H9 (cell line): Measurements from ENCODE around the gene LY6G5C. TPM values are rescaled to one million over a fixed set of nuclear protein-coding genes. Genes with fewer than 3 reads are reported as not detected.

Source experiments
- DNase-seq: peaks from one replicate; pipeline ENCODE4 v3.0.0-alpha.2; 2017
- H2AFZ ChIP-seq: one replicate; pipeline ENCODE4 v1.6.1; 2013; ENCODE audit warnings: mild to moderate bottlenecking, low read length, control low read depth, moderate library complexity
- H2AK5ac ChIP-seq: 2 replicates; pipeline ENCODE4 v1.6.1; 2013; ENCODE audit warnings: low read length, control low read depth, mixed read lengths; ENCODE audit not compliant: insufficient read length
- H2BK120ac ChIP-seq: one replicate; pipeline ENCODE4 v1.6.1; 2013; ENCODE audit warnings: low read depth, mild to moderate bottlenecking, low read length, control low read depth, inconsistent platforms; ENCODE audit not compliant: poor library complexity, severe bottlenecking
- H2BK12ac ChIP-seq: 2 replicates; pipeline ENCODE4 v1.6.1; 2013; ENCODE audit warnings: low read length, control low read depth, mixed read lengths, low read depth; ENCODE audit not compliant: insufficient read length
- H2BK15ac ChIP-seq: 2 replicates; pipeline ENCODE4 v1.6.1; 2013; ENCODE audit warnings: low read depth, low read length, control low read depth
- H2BK20ac ChIP-seq: one replicate; pipeline ENCODE4 v1.6.1; 2013; ENCODE audit warnings: low read depth, mild to moderate bottlenecking, low read length, control low read depth, inconsistent platforms; ENCODE audit not compliant: poor library complexity, severe bottlenecking
- H2BK5ac ChIP-seq: 2 replicates; pipeline ENCODE4 v1.6.1; 2013; ENCODE audit warnings: low read length, control low read depth, mixed read lengths; ENCODE audit not compliant: insufficient read length
- H3K14ac ChIP-seq: 2 replicates; pipeline ENCODE4 v1.6.1; 2013; ENCODE audit warnings: low read length, control low read depth; ENCODE audit not compliant: insufficient read depth
- H3K18ac ChIP-seq: 2 replicates; pipeline ENCODE4 v1.6.1; 2013; ENCODE audit warnings: low read depth, mild to moderate bottlenecking, mixed read lengths, low read length, control low read depth; ENCODE audit not compliant: insufficient read length
- H3K23ac ChIP-seq: 2 replicates; pipeline ENCODE4 v1.6.1; 2013; ENCODE audit warnings: low read length, control low read depth, mixed read lengths, low read depth; ENCODE audit not compliant: insufficient read length
- H3K23me2 ChIP-seq: 2 replicates; pipeline ENCODE4 v1.6.1; 2013; ENCODE audit warnings: low read depth, mild to moderate bottlenecking, mixed read lengths, low read length, control low read depth; ENCODE audit not compliant: insufficient read length, poor library complexity, severe bottlenecking
- H3K27ac ChIP-seq: 2 replicates; pipeline ENCODE4 v1.5.1; 2013; ENCODE audit warnings: low read length, control low read depth, mixed read lengths, low read depth; ENCODE audit not compliant: insufficient read length
- H3K27me3 ChIP-seq: 2 replicates; pipeline ENCODE4 v1.6.1; 2013; ENCODE audit warnings: low read length, control low read depth, inconsistent platforms; ENCODE audit not compliant: insufficient read depth
- H3K4ac ChIP-seq: 2 replicates; pipeline ENCODE4 v1.6.1; 2013; ENCODE audit warnings: low read depth, mild to moderate bottlenecking, control low read depth, inconsistent platforms, low read length, moderate library complexity
- H3K4me1 ChIP-seq: 2 replicates; pipeline ENCODE4 v1.6.1; 2013; ENCODE audit warnings: low read length, control low read depth, inconsistent platforms; ENCODE audit not compliant: insufficient read depth
- H3K4me2 ChIP-seq: 2 replicates; pipeline ENCODE4 v1.6.1; 2013; ENCODE audit warnings: low read length, control low read depth, mixed read lengths; ENCODE audit not compliant: insufficient read length, insufficient read depth
- H3K56ac ChIP-seq: 2 replicates; pipeline ENCODE4 v1.6.1; 2013; ENCODE audit warnings: low read depth, mild to moderate bottlenecking, mixed read lengths, low read length, control low read depth; ENCODE audit not compliant: insufficient read length
- H3K79me1 ChIP-seq: 2 replicates; pipeline ENCODE4 v1.6.1; 2013; ENCODE audit warnings: low read depth, mild to moderate bottlenecking, moderate library complexity, low read length, control low read depth, inconsistent platforms; ENCODE audit not compliant: insufficient read depth, poor library complexity, severe bottlenecking
- H3K79me2 ChIP-seq: 2 replicates; pipeline ENCODE4 v1.6.1; 2013; ENCODE audit warnings: low read length, control low read depth, inconsistent platforms; ENCODE audit not compliant: insufficient read depth
- H3K9ac ChIP-seq: 2 replicates; pipeline ENCODE4 v1.6.1; 2013; ENCODE audit warnings: low read length, control low read depth, mixed read lengths; ENCODE audit not compliant: insufficient read length; ENCODE audit errors: extremely low read depth
- H3K9me3 ChIP-seq: one replicate; pipeline ENCODE4 v1.6.1; 2013; ENCODE audit warnings: low read depth, low read length, inconsistent platforms; ENCODE audit not compliant: control insufficient read depth
- H3T11ph ChIP-seq: one replicate; pipeline ENCODE4 v1.6.1; 2013; ENCODE audit warnings: mild to moderate bottlenecking, low read length, control low read depth, inconsistent platforms
- H4K20me1 ChIP-seq: one replicate; pipeline ENCODE4 v1.6.1; 2013; ENCODE audit not compliant: control insufficient read depth, insufficient read length, insufficient read depth
- H4K5ac ChIP-seq: 2 replicates; pipeline ENCODE4 v1.6.1; 2013; ENCODE audit warnings: low read depth, mild to moderate bottlenecking, mixed read lengths, low read length, control low read depth; ENCODE audit not compliant: insufficient read length
- H4K8ac ChIP-seq: replicated peaks from 2 replicates; pipeline ENCODE4 v1.6.1; 2013; ENCODE audit warnings: low read length, control low read depth, mixed read lengths, low read depth; ENCODE audit not compliant: insufficient read length
- H4K91ac ChIP-seq: 2 replicates; pipeline ENCODE4 v1.6.1; 2013; ENCODE audit warnings: low read depth, mild to moderate bottlenecking, moderate library complexity, mixed read lengths, low read length, control low read depth; ENCODE audit not compliant: insufficient read length
- H3K27ac Mint-ChIP-seq, 3 experiments: 2 replicates in 2 of 3; 3 replicates in 1 of 3; pipeline ENCODE4 v1.8.0; 2020 to 2021; ENCODE audit warnings: mixed read lengths in 3 of 3, mild to moderate bottlenecking in 1 of 3, moderate library complexity in 1 of 3
- H3K27me3 Mint-ChIP-seq: 2 replicates; pipeline ENCODE4 v1.8.0; 2021; ENCODE audit warnings: low read depth, mild to moderate bottlenecking, moderate library complexity, mixed read lengths
- H3K36me3 Mint-ChIP-seq, 3 experiments: 2 replicates in 2 of 3; 3 replicates in 1 of 3; pipeline ENCODE4 v1.8.0; 2020 to 2021; ENCODE audit warnings: low read depth in 3 of 3, mixed read lengths in 3 of 3; ENCODE audit not compliant: insufficient read depth in 1 of 3
- H3K4me1 Mint-ChIP-seq, 2 experiments: 2 replicates each; pipeline ENCODE4 v1.8.0; 2020; ENCODE audit warnings: mixed read lengths in 2 of 2
- H3K4me3 Mint-ChIP-seq, 2 experiments: 2 replicates in 1 of 2; 3 replicates in 1 of 2; pipeline ENCODE4 v1.8.0; 2020 to 2021; ENCODE audit warnings: mild to moderate bottlenecking in 2 of 2, mixed read lengths in 2 of 2, moderate library complexity in 1 of 2
- H3K9me3 Mint-ChIP-seq, 2 experiments: 2 replicates in 1 of 2; 3 replicates in 1 of 2; pipeline ENCODE4 v1.8.0; 2020; ENCODE audit warnings: mild to moderate bottlenecking in 2 of 2, mixed read lengths in 2 of 2, moderate library complexity in 1 of 2
- CTCF ChIP-seq: fragments of 200-600 bp; sonication (generic); conservative IDR thresholded peaks from 3 replicates; pipeline ENCODE4 v1.8.0; 2021; ENCODE audit warnings: antibody characterized with exemption, mild to moderate bottlenecking
- WGBS: extraction: QIAGEN DNeasy Blood & Tissue Kit; methylation state at CpG from one replicate; pipeline ENCODE4 v1.1.7; 2013; ENCODE audit warnings: missing lambda C conversion rate, low lambda C conversion rate, mixed read lengths; ENCODE audit not compliant: insufficient read length; ENCODE audit errors: extremely low coverage; 5-methylcytosine and 5-hydroxymethylcytosine counted together
- total RNA-seq: library from RNA; stranded (reverse); gene quantifications from 2 replicates; pipeline ENCODE4 v1.2.1, GENCODE V29; 2021

Gene LY6G5C
- total RNA-seq, 1 experiment from 2014 or later, result 2.2 TPM

GRCh38 chr6:31690231-31691077, 9.6 kb upstream of the LY6G5C start:
- H3K27ac Mint-ChIP-seq, result peak overlapping the region in 1 of 3 experiments; percentile 24; a peak in 2 of 7 replicates
- Histone ChIP-seq H3K4me1 (no peaks in the 10 kb centered on the region), H4K91ac (no peak overlapping the region), H2BK120ac (no peak overlapping the region), H3K9me3 (no peaks in the 10 kb centered on the region), H4K20me1 (no peaks in the 10 kb centered on the region), H3K4me2 (no peak overlapping the region), H2AK5ac (no peak overlapping the region), H3K23ac (no peak overlapping the region), H4K5ac (no peak overlapping the region), H2BK20ac (no peak overlapping the region), H3K27me3 (no peaks in the 10 kb centered on the region), H2BK5ac (no peak overlapping the region), H3K4ac (no peak overlapping the region), H3K56ac (no peak overlapping the region), H3K23me2 (no peaks in the 10 kb centered on the region), H2BK12ac (no peak overlapping the region), H3K79me1 (no peaks in the 10 kb centered on the region), H3K14ac (no peak overlapping the region), H2AFZ (no peak overlapping the region), H3K27ac (no peak overlapping the region), H3K79me2 (no peaks in the 10 kb centered on the region), H3K9ac (no peak overlapping the region), H3K18ac (no peak overlapping the region), H3T11ph (no peak overlapping the region), H2BK15ac (no peak overlapping the region), H4K8ac (no peak overlapping the region)
- WGBS, result no CpG with 5 or more reads among the region's 10 CpGs
- no peak overlapping the region for H3K4me3 Mint-ChIP-seq
- H3K36me3 Mint-ChIP-seq, result peaks cover 14 to 67% (median 46%) of the 10 kb centered on the region in 3 experiments; a peak in 6 of 7 replicates
- H3K4me1 Mint-ChIP-seq, result peaks cover 5 to 10% of the 10 kb centered on the region in 2 experiments; a peak in 3 of 4 replicates
- H3K9me3 Mint-ChIP-seq, result no peaks in the 10 kb centered on the region; a peak in 1 of 5 replicates
- no peak for DNase-seq
- no peaks in the 10 kb centered on the region for H3K27me3 Mint-ChIP-seq
- no peak for TF ChIP-seq CTCF
